C4-2B (cell line): ENCODE measurements around the gene LYSMD2.

Source experiments
- H3K27ac ChIP-seq: fragments of 450-650 bp; 2 replicates; pipeline ENCODE4 v1.5.1; 2017
- CTCF ChIP-seq: fragments of 450-650 bp; conservative IDR thresholded peaks from 2 replicates; pipeline ENCODE4 v1.5.1; 2017; ENCODE audit warnings: mild to moderate bottlenecking
- ZFX ChIP-seq: fragments of 450-650 bp; IDR thresholded peaks from 2 replicates; pipeline ENCODE4 v1.6.1; 2017

LYSMD2 gene

DNA sequence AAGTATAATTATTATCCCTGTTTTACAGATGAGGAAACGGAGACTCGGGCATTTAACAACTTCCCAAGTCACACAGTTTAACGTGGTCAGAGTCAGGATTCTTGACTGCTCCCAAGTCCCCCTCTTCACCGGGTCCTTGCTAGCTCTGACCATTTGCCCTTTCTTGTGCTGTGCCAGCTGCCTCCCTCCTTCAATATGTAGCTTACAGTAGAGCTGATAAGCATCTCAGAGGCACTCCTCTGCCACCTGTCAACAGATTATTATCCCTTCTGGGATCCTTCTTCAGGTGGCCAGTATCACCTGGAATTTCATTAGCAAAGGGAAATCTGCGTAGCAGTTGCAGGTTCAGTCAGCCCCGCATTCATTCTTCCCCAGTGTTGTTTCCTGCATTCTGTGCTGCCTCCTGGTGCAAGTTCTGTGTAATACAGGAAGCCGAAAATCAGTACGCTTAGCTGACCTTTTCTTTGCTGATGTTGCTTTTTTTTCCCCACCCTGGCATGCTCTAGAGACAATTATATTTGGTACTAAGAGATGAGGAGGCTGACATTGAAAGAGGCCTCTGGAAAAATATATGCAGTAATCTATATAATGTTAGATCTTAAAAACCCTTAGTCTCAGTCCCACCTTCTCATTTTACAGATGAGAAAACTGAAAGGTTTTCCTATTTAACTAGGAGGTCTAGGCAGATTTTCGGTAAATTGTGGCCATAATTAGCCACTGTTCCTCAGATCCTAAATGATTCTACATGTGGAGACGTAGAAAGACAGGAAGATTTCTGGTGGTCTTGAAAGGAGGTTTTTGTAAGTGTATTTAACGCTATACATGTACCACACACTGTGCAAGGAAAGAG, 38.7 kb upstream of the LYSMD2 start:
- no peak overlapping the region for H3K27ac ChIP-seq
- TF ChIP-seq ZFX: no peak
- TF ChIP-seq CTCF: peak; percentile 76

- TF ChIP-seq ZFX (no peak), CTCF (no peak)
- H3K27ac ChIP-seq: no peak overlapping the region
These were observed 37.5 kb upstream of the LYSMD2 start for GRCh38 chr15:51774916-51775315.

GRCh38 chr15:51771773-51772172, 34.3 kb upstream of the LYSMD2 start:
- H3K27ac ChIP-seq: no peak overlapping the region
- TF ChIP-seq ZFX (no peak), CTCF (no peak)

DNA sequence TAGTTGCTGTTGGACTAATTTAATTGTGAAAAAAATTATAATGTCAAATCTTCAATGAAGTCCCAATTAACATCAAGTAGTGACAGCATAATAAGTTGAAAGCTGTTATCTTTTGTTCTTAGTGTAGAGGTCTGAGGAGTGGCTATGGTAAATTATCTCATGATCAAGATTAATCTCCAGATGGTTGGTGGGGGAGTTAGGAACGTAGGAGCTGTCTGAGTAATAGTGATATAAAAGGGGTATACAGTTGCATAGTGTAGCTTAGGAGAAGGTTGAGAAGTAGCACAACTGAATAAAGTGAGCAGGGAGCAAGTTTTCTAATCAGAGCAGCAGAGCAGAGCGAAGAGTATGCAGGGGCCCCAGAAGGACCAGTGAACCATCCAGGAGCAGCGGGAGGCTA, 33.4 kb upstream of the LYSMD2 start:
- no peak for TF ChIP-seq CTCF
- no peak for TF ChIP-seq ZFX
- H3K27ac ChIP-seq: no peak overlapping the region

GRCh38 chr15:51768018-51768417, 30.6 kb upstream of the LYSMD2 start:
- 0 out of 2 replicates have a peak overlapping the region, but pooled peaks have one; percentile 19 for H3K27ac ChIP-seq
- no peak for TF ChIP-seq ZFX
- TF ChIP-seq CTCF: no peak

- H3K27ac ChIP-seq: no peak overlapping the region
- no peak for TF ChIP-seq CTCF
- no peak for TF ChIP-seq ZFX
These were observed 28.9 kb upstream of the LYSMD2 start for GRCh38 chr15:51766341-51766740.

DNA sequence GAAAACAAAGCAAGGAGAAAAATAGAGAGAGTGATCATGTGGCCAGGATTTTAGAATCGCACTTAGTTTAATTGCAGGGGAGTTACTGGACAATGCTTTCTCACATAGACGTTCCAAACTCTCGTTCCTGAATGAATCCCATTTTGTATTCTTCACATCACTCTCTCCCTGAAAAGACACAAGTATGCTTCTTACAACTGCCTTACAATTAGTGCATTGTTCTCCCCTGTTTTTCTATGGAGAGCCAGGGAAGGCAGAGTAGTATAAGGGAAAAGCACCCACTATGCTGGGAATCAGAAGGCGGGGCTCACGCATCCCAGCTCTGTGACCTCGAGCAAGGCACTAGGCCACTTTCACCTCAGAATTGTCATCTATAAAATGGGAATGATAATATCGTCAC, 28.3 kb upstream of the LYSMD2 start:
- no peak overlapping the region for H3K27ac ChIP-seq
- no peak for TF ChIP-seq CTCF
- no peak for TF ChIP-seq ZFX
